HepG2 (cell line): ENCODE data around the gene PPP2R5B. TPM values are rescaled to one million over a fixed set of nuclear protein-coding genes. Genes with fewer than 3 reads are reported as not detected.
A peak's percentile ranks its signal among the peaks of the same experiment; 100 is the strongest.

Experiments used
- CSRNP1 ChIP-seq: sonication (generic); formaldehyde crosslinking; IDR thresholded peaks from 2 replicates; pipeline ENCODE4 v1.8.1; 2023; ENCODE audit warnings: mild to moderate bottlenecking, missing genetic modification reagents
- E2F2 ChIP-seq: sonication (generic); formaldehyde crosslinking; IDR thresholded peaks from 2 replicates; pipeline ENCODE4 v1.4.0; 2020; ENCODE audit warnings: missing genetic modification reagents, borderline replicate concordance
- FOXA3 ChIP-seq: IDR thresholded peaks from 2 replicates; pipeline ENCODE4 v1.6.1; 2016; ENCODE audit warnings: missing genetic modification reagents, missing compliant biosample characterization
- HOXA3 ChIP-seq: sonication (generic); formaldehyde crosslinking; IDR thresholded peaks from 2 replicates; pipeline ENCODE4 v1.5.0; 2020; ENCODE audit warnings: missing genetic modification reagents
- LCORL ChIP-seq, 2 experiments: fragments of 450-650 bp in 1 of 2; sonication (generic) in 1 of 2; formaldehyde crosslinking in 1 of 2; IDR thresholded peaks; 2 replicates each; pipeline versions ENCODE4 v1.5.0 to v1.6.1; 2017 to 2020; ENCODE audit warnings: antibody characterized with exemption in 1 of 2, missing genetic modification reagents in 1 of 2
- MAZ ChIP-seq, 2 experiments: sonication (generic) in 1 of 2; formaldehyde crosslinking in 1 of 2; IDR thresholded peaks; 2 replicates each; pipeline versions ENCODE4 v1.5.0 to v1.6.1; 2012 to 2020; ENCODE audit warnings: low read depth in 2 of 2, mild to moderate bottlenecking in 2 of 2, borderline replicate concordance in 1 of 2, improper control_type of control experiment in 1 of 2, low read length in 1 of 2, missing genetic modification reagents in 1 of 2, moderate library complexity in 1 of 2
- MTA3 ChIP-seq: sonication (generic); formaldehyde crosslinking; IDR thresholded peaks from 2 replicates; pipeline ENCODE4 v1.4.0; 2020; ENCODE audit warnings: missing genetic modification reagents
- MXD1 ChIP-seq: sonication (generic); formaldehyde crosslinking; IDR thresholded peaks from 2 replicates; pipeline ENCODE4 v1.4.0; 2020; ENCODE audit warnings: mild to moderate bottlenecking, missing genetic modification reagents
- NRL ChIP-seq: sonication (generic); formaldehyde crosslinking; IDR thresholded peaks from 2 replicates; pipeline ENCODE4 v1.5.0; 2020; ENCODE audit warnings: missing genetic modification reagents, mild to moderate bottlenecking, moderate library complexity, borderline replicate concordance
- POLR2AphosphoS2 ChIP-seq: IDR thresholded peaks from 2 replicates; pipeline ENCODE4 v1.6.1; 2011; ENCODE audit warnings: low read depth, low read length, improper control_type of control experiment
- RERE ChIP-seq: IDR thresholded peaks from 2 replicates; pipeline ENCODE4 v1.6.1; 2016; ENCODE audit warnings: low read depth, missing genetic modification reagents, missing compliant biosample characterization
- SALL1 ChIP-seq: sonication (generic); formaldehyde crosslinking; IDR thresholded peaks from 2 replicates; pipeline ENCODE4 v1.8.0; 2022; ENCODE audit warnings: mild to moderate bottlenecking, missing genetic modification reagents
- TCF12 ChIP-seq, 2 experiments: fragments of 450-650 bp in 1 of 2; sonication (generic) in 1 of 2; formaldehyde crosslinking in 1 of 2; IDR thresholded peaks; 2 replicates each; pipeline versions ENCODE4 v1.6.1 to v1.8.0; 2017 to 2022; ENCODE audit warnings: antibody characterized with exemption in 1 of 2, mild to moderate bottlenecking in 1 of 2, missing genetic modification reagents in 1 of 2, moderate library complexity in 1 of 2
- TFDP1 ChIP-seq: IDR thresholded peaks from 2 replicates; pipeline ENCODE4 v1.6.1; 2016; ENCODE audit warnings: missing compliant biosample characterization, missing genetic modification reagents, borderline replicate concordance
- ZNF121 ChIP-seq: sonication (generic); formaldehyde crosslinking; IDR thresholded peaks from 2 replicates; pipeline ENCODE4 v1.5.0; 2020; ENCODE audit warnings: mild to moderate bottlenecking, missing genetic modification reagents
- ZNF143 ChIP-seq: sonication (generic); formaldehyde crosslinking; IDR thresholded peaks from 2 replicates; pipeline ENCODE4 v1.4.0; 2020; ENCODE audit warnings: missing genetic modification reagents
- ZNF746 ChIP-seq: sonication (generic); formaldehyde crosslinking; IDR thresholded peaks from 2 replicates; pipeline ENCODE4 v1.8.0; 2022; ENCODE audit warnings: mild to moderate bottlenecking, missing genetic modification reagents
- polyA plus RNA-seq, 8 experiments: library from polyadenylated mRNA; depleted of rRNA in 3 of 8; stranded (reverse) in 7 of 8; unstranded in 1 of 8; fragments of >200 nt; fragmentation: Illumina TruSeq in 4 of 8; extraction: Trizol in 4 of 8; gene quantifications; 2 replicates each; pipeline versions ENCODE4 v1.2.1 to v1.2.3, GENCODE V29; 2011 to 2016; ENCODE audit warnings: low read depth in 4 of 8, missing spikeins in 1 of 8, mixed read lengths in 1 of 8; ENCODE audit not compliant: insufficient read depth in 1 of 8
- total RNA-seq, 5 experiments: library from RNA; depleted of rRNA; stranded (reverse); fragments of >200 nt; fragmentation: Illumina TruSeq; extraction: Trizol; gene quantifications; 2 replicates each; pipeline ENCODE4 v1.2.3, GENCODE V29; 2016; ENCODE audit warnings: low read depth in 1 of 5

Gene PPP2R5B
- total and polyA plus RNA-seq, 2 of the 13 experiments (the other 11 are each of a cell fraction or from before 2014, with no cell fraction given), result 2.3 to 8.3 TPM

GRCh38 chr11:64894070-64894811, 30.2 kb upstream of the PPP2R5B start (continued):
- TF ChIP-seq RERE (CRISPR knock-in tag), result 0 out of 2 replicates have a peak, but pooled peaks have one; percentile 54
- peak; percentile 54 for TF ChIP-seq MXD1
- no peak for TF ChIP-seq MTA3 (CRISPR knock-in tag)
- TF ChIP-seq HOXA3 (CRISPR knock-in tag), result peak; percentile 89
- peak; percentile 42; the same call in 1 of the 2 replicates for TF ChIP-seq TFDP1 (CRISPR knock-in tag)
- no peak for TF ChIP-seq POLR2AphosphoS2
- TF ChIP-seq NRL (CRISPR knock-in tag), result no peak
- TF ChIP-seq LCORL (IDR thresholded peaks at IDR 0.05), result no peak
- TF ChIP-seq LCORL (CRISPR knock-in tag; IDR thresholded peaks at IDR 0.05), result no peak; the same call in 1 of the 2 replicates
- TF ChIP-seq ZNF121 (CRISPR knock-in tag), result 0 out of 2 replicates have a peak, but pooled peaks have one; percentile 16
- no peak for TF ChIP-seq E2F2 (CRISPR knock-in tag)
- TF ChIP-seq SALL1 (CRISPR knock-in tag), result peak; percentile 94
- TF ChIP-seq FOXA3 (CRISPR knock-in tag), result peak; percentile 66
- 0 out of 2 replicates have a peak, but pooled peaks have one; percentile 69 for TF ChIP-seq CSRNP1 (CRISPR knock-in tag)
- peak; percentile 53; the same call in 1 of the 2 replicates for TF ChIP-seq ZNF143 (CRISPR knock-in tag)
- no peak for TF ChIP-seq TCF12 (IDR thresholded peaks at IDR 0.05)
- peak; percentile 67; the same call in 1 of the 2 replicates for TF ChIP-seq TCF12 (CRISPR knock-in tag; IDR thresholded peaks at IDR 0.05)
- TF ChIP-seq MAZ (IDR thresholded peaks at IDR 0.05; ENCODE audit: borderline replicate concordance, low read depth, low read length), result peak; percentile 58; the same call in 1 of the 2 replicates
- peak; percentile 43; the same call in 1 of the 2 replicates for TF ChIP-seq MAZ (CRISPR knock-in tag; IDR thresholded peaks at IDR 0.05; ENCODE audit: low read depth)
- no peak; the same call in 1 of the 2 replicates for TF ChIP-seq ZNF746 (CRISPR knock-in tag)
